Fibroblast of lung (primary cell): ENCODE measurements around the gene NRCAM.

ENCODE experiments used
- EZH2 ChIP-seq: IDR thresholded peaks from 2 replicates; pipeline ENCODE4 v1.5.1; 2012; ENCODE audit warnings: low read length, control low read depth, mild to moderate bottlenecking; ENCODE audit errors: missing control alignments
- TF ChIP-seq, protein P1 (sequence below), 2 donors: IDR thresholded peaks in 1 of 2; conservative IDR thresholded peaks in 1 of 2; 1 replicate in 1 of 2; 2 replicates in 1 of 2; pipeline ENCODE4 v1.5.1; 2011 to 2012; ENCODE audit warnings: low read length in 2 of 2, control low read depth in 1 of 2, inconsistent platforms in 1 of 2, low read depth in 1 of 2, mild to moderate bottlenecking in 1 of 2

GRCh38 chr7:108222236-108222892 is 233.9 kb downstream of the NRCAM start:
- TF ChIP-seq, protein P1, sequence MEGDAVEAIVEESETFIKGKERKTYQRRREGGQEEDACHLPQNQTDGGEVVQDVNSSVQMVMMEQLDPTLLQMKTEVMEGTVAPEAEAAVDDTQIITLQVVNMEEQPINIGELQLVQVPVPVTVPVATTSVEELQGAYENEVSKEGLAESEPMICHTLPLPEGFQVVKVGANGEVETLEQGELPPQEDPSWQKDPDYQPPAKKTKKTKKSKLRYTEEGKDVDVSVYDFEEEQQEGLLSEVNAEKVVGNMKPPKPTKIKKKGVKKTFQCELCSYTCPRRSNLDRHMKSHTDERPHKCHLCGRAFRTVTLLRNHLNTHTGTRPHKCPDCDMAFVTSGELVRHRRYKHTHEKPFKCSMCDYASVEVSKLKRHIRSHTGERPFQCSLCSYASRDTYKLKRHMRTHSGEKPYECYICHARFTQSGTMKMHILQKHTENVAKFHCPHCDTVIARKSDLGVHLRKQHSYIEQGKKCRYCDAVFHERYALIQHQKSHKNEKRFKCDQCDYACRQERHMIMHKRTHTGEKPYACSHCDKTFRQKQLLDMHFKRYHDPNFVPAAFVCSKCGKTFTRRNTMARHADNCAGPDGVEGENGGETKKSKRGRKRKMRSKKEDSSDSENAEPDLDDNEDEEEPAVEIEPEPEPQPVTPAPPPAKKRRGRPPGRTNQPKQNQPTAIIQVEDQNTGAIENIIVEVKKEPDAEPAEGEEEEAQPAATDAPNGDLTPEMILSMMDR (conservative IDR thresholded peaks at IDR 0.05 in 1 of 2, IDR thresholded peaks at IDR 0.05 in 1 of 2; ENCODE audit: low read depth in 1 of 2, low read length in 2 of 2) = peak in 1 of 2 donors; percentile 21
- TF ChIP-seq EZH2 = no peak
